Measurements from ENCODE around the gene PCBP3. TPM values are rescaled to one million over a fixed set of nuclear protein-coding genes. Genes with fewer than 3 reads are reported as not detected.

Gene PCBP3
- total and polyA plus RNA-seq, 2 of the 8 experiments (the other 6 are each of a cell fraction or from before 2014, with no cell fraction given), result 3.5 to 6.3 TPM

GRCh38 chr21:45811136-45811535 lies 167.6 kb downstream of the PCBP3 start:
- no peak for FAIRE-seq

More at GRCh38 chr21:45811136-45811535, 167.6 kb downstream of the PCBP3 start:
- no peak overlapping the region for H3K4ac ChIP-seq (replicated peaks; ENCODE audit: insufficient read length, low read depth, low read length)
- 88% methylated on average over 5 of the region's 5 CpGs; no CpG with 5 or more reads in 1 of the 2 experiments for WGBS, 2 experiments (ENCODE audit: extremely low coverage in 1 of 2, insufficient coverage in 1 of 2, insufficient read length in 1 of 2, insufficient replicate concordance in 2 of 2, low coverage in 1 of 2, low lambda C conversion rate in 2 of 2, missing lambda C conversion rate in 1 of 2)
- no peak overlapping the region for H3K56ac ChIP-seq (replicated peaks; ENCODE audit: insufficient read length, low read depth, low read length)
- no peak overlapping the region for H3K4me2 ChIP-seq (ENCODE audit: insufficient read depth in 1 of 2, low read depth in 2 of 2, low read length in 2 of 2)
- no peak overlapping the region for H2BK120ac ChIP-seq (replicated peaks; ENCODE audit: low read depth, low read length)
- H3K23me2 ChIP-seq (ENCODE audit: low read depth, low read length), result peaks cover 5% of the 10 kb centered on the region; the same call in 1 of the 2 replicates
- H2AFZ ChIP-seq (ENCODE audit: low read length), result no peak overlapping the region
- H4K91ac ChIP-seq (replicated peaks; ENCODE audit: insufficient read length, low read length), result no peak overlapping the region
- POLR2A ChIA-PET (ENCODE audit: partially characterized antibody), result no interaction called here
- no peak overlapping the region for H3K9ac ChIP-seq (replicated peaks in 1 of 4; ENCODE audit: extremely low read depth in 1 of 4, low read depth in 3 of 4, low read length in 3 of 4)
- peaks cover 0 to 1% of the 10 kb centered on the region in 2 experiments for H4K20me1 ChIP-seq (replicated peaks in 1 of 2; ENCODE audit: control insufficient read depth in 1 of 2, insufficient read depth in 2 of 2, low read length in 2 of 2)
- H4K5ac ChIP-seq (ENCODE audit: insufficient read length, low read depth, low read length), result no peak overlapping the region
- no peak overlapping the region for H2BK20ac ChIP-seq (ENCODE audit: low read length)
- H4K8ac ChIP-seq (ENCODE audit: extremely low read depth, insufficient read depth, low read length), result no peak overlapping the region
- no peak overlapping the region for H2AK5ac ChIP-seq (ENCODE audit: low read depth, low read length)
- H2BK5ac ChIP-seq (ENCODE audit: low read depth, low read length), result no peak overlapping the region
- no peaks in the 10 kb centered on the region for H3K36me3 ChIP-seq (ENCODE audit: control insufficient read depth in 2 of 4, insufficient read depth in 4 of 4, low read length in 3 of 4)
- no peak overlapping the region for H3K27ac ChIP-seq (ENCODE audit: low read depth, low read length)
- no peak overlapping the region for H3K18ac ChIP-seq (ENCODE audit: extremely low read depth, low read length)
- H3K23ac ChIP-seq (ENCODE audit: insufficient read length), result no peak overlapping the region
- H3K4me1 ChIP-seq (replicated peaks in 1 of 4; ENCODE audit: control insufficient read depth in 3 of 4, insufficient read depth in 4 of 4, low read length in 3 of 4), result no peaks in the 10 kb centered on the region
- H2BK15ac ChIP-seq (ENCODE audit: low read length), result no peak overlapping the region
- no peak for DNase-seq (ENCODE audit: low read depth in 1 of 2, low spot score in 2 of 2)
- H3K9me3 ChIP-seq (ENCODE audit: insufficient read depth in 2 of 2, low read depth in 1 of 2, low read length in 1 of 2), result no peaks in the 10 kb centered on the region
- H3K14ac ChIP-seq (ENCODE audit: insufficient read length), result no peak overlapping the region
- no peak overlapping the region for H2BK12ac ChIP-seq (ENCODE audit: low read depth, low read length)
- H3K79me1 ChIP-seq (ENCODE audit: low read depth, low read length), result no peaks in the 10 kb centered on the region
- no peak for TF ChIP-seq SAP30 (IDR thresholded peaks at IDR 0.05; ENCODE audit: insufficient read depth, insufficient replicate concordance, low read length)
- no peak for TF ChIP-seq GTF2F1 (IDR thresholded peaks at IDR 0.05; ENCODE audit: borderline replicate concordance, low read depth, low read length)
- TF ChIP-seq KDM1A (IDR thresholded peaks at IDR 0.05; ENCODE audit: borderline replicate concordance, low read length), result no peak
- TF ChIP-seq EGR1 (IDR thresholded peaks at IDR 0.05; ENCODE audit: borderline replicate concordance, low read depth, low read length), result no peak
- no peak for TF ChIP-seq SP4 (IDR thresholded peaks at IDR 0.05; ENCODE audit: low read length)
- TF ChIP-seq SRF (IDR thresholded peaks at IDR 0.05; ENCODE audit: low read depth, low read length), result no peak
- TF ChIP-seq RFX5 (IDR thresholded peaks at IDR 0.05; ENCODE audit: borderline replicate concordance, low read depth, low read length), result no peak
- no peak for TF ChIP-seq POU5F1 (IDR thresholded peaks at IDR 0.05; ENCODE audit: low read depth, low read length)
- no peak for TF ChIP-seq CHD1 (IDR thresholded peaks at IDR 0.05; ENCODE audit: low read depth, low read length)
- CTCF ChIA-PET (ENCODE audit: partially characterized antibody), result interaction anchor here (0.7 to 1.3 kb wide), 3 partner anchors 66 to 693 kb away, joined by 3 read pairs; no protein-coding TSS in a partner anchor
- no peaks in the 10 kb centered on the region for H3K27me3 ChIP-seq (replicated peaks in 1 of 4; ENCODE audit: control insufficient read depth in 3 of 4, extremely low read depth in 1 of 4, insufficient read depth in 3 of 4, low read length in 3 of 4)
- no peaks in the 10 kb centered on the region for H3K79me2 ChIP-seq (ENCODE audit: control insufficient read depth in 1 of 2, insufficient read depth in 2 of 2, low read length in 2 of 2)
- no peak overlapping the region for H3K4me3 ChIP-seq (ENCODE audit: extremely low read depth in 1 of 4, insufficient read depth in 2 of 4, low read depth in 3 of 4, low read length in 4 of 4)
